Iris pigment epithelial cell (primary cell): Measurements from ENCODE around the gene PRSS16.
A peak's percentile ranks its signal among the peaks of the same experiment; 100 is the strongest.
"Not testable (repeated sequence)": the region's sequence is repeated elsewhere in the genome, so short reads cannot be mapped to it uniquely, and the experiment has no call there.

ENCODE experiments used
- DNase-seq: peaks from one replicate; pipeline ENCODE4 v3.0.0-alpha.2; 2011; ENCODE audit warnings: low read depth

The PRSS16 gene, protein sequence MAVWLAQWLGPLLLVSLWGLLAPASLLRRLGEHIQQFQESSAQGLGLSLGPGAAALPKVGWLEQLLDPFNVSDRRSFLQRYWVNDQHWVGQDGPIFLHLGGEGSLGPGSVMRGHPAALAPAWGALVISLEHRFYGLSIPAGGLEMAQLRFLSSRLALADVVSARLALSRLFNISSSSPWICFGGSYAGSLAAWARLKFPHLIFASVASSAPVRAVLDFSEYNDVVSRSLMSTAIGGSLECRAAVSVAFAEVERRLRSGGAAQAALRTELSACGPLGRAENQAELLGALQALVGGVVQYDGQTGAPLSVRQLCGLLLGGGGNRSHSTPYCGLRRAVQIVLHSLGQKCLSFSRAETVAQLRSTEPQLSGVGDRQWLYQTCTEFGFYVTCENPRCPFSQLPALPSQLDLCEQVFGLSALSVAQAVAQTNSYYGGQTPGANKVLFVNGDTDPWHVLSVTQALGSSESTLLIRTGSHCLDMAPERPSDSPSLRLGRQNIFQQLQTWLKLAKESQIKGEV

DNA sequence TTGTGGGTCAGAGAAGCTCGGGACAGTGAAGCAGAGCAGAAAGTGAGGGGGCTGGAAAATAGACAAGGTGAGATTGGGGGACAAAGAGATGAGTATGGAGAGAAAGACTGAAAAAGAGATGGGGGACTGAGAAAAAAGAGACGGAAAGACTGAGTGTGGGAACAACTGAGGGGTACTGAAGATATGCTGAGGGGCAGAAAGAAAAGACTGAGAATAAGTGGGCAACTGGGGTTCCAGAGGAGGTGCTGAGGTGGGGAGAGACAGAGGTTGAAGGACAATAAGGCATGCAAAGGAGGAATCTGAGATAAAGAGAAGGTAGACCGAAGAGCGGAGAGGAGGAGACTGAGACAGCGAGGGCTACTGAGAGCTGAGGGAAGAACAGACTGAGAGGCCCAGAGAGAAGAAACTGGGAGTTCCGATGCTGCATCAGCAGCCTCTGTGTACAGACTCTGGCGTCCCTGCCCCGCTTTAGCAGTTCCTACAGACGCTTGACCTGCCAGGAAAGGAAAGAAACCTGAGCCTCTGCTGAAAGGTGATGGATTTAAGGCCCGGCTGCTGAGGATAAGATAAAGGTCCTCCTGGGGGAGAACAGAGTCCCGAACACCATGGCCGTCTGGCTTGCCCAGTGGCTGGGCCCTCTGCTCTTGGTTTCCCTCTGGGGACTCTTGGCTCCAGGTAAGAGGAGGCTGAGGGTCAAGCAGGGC lies at the start of gene PRSS16:
PRSS16 (plus strand) TSS at position 569 of the 704 bp plus-strand sequence; CDS start at position 606, 37 bp downstream.
- DNase-seq: no peak

DNA sequence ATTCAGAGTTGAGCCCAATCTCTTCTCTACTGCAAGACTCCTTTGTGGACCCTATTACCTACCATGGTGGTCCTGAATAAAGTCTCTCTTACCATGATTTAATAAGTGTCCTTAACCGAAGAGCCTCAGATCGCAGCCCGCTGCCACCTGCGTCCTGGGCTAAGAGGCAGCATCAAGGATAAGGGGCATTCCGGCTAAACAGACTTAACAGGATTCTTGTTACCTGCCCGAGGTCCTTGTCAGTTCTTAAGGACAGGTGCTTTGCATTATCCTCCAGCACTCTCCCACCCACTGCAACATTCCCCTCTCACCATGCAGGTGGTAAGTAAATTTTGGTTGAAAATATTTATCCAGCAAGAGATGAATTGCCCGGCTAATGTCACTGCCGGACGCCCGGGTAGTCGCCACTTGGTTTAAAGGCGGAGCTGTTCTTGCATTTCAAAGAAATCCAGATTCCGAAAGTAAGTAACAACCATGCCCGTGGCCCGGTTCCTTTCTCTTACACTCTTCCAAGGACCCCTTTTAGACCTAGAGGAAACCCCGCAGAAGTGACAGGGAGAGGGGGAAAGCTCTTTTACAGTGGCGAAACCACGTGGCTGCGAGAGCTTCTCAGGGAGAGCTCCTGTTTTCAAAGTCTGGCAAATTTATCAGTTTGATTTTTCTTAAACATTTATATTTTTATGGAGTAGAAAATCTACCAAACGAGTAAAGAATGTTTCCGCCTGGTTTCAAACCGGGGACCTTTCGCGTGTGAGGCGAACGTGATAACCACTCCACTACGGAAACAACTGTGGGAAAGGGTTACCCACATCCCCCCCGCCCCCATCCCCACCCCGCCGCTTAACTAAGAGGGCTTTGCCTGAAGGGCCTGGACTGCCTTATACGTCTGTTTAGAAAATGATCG lies 41.9 kb upstream of the PRSS16 start:
- peak; percentile 52 for DNase-seq

DNA sequence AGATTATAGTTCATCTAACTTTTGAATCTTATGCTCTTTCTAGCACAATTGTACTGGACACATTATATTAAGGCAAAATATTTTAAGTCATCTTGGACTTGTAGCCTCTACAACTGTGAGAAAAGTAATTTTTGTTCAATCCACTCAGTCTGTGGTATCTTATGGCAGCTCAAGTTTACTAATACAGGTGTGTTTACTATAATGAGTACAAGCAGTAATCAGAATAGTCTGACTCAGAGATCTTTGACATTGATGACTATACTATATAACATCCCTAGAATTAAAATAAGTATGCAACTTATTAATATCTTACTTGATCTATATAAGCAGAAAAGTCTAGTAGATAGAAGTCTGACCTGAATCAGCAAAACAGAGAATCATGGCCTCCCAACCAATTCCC lies 40.7 kb upstream of the PRSS16 start:
- DNase-seq: no peak

DNA sequence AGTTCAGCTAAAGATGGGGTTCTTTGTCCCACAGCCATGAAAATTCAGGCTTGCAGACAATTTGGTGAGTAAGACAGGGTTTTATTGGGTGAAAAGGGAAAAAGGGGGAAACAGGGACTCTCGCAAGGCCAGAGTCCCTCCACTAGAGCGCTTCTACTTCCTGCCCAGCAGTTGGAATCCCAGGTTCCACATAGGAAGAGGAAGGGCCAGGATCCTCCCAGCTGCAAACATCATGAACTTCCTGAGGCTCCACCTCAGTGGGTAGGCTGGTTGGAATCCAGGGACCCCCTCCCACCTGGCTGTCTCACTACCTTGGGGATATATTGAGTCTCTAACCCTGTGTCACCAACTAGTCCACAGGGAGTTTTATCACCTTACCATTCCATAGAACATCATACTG lies 39.5 kb upstream of the PRSS16 start:
- DNase-seq: no peak

DNA sequence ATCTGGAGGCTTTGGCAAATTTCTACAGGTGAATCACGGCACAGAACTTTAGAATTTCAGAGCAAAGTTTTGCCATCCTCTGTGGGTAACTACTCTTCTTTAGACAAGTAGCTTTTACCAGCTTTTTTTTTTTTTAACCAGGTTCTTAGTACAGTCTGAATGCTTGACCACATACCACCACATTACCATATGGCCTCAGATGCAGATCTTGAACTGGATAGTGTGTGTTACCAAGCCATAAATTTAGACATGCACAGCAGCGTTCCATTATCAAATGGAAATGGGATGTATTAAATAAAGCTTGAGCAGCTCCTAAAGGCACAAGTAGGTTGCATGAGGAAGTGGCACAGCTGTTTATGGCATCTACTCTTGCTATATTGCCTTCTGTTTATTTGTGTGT lies 38.3 kb upstream of the PRSS16 start:
- DNase-seq: no peak

DNA sequence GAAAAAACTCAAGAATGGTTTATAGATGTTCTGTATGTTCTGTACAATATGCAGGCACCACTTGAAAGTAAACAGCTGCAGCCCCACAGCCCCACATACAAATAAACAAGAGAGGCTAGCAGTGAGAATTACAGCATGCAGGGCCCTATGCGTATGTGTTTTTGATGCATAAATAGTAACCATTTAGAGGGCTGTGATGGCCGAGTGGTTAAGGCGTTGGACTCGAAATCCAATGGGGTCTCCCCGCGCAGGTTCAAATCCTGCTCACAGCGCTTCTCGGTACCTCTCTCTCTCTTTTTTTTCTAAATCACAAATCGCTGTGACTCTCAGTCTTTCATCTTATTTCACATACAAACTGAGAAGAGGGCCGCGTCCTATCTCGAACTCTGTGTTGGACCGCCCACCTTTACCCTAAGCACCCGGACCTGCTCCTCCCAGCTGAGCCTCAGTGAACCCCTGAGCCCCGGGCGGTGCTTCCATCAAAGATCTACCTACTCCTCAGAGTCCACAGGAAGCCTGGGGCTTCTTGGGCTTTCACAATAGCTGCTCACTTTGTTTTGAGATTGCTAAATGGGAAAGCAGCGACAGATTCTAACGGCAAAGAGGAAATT lies 37.7 kb upstream of the PRSS16 start:
- DNase-seq: no peak

DNA sequence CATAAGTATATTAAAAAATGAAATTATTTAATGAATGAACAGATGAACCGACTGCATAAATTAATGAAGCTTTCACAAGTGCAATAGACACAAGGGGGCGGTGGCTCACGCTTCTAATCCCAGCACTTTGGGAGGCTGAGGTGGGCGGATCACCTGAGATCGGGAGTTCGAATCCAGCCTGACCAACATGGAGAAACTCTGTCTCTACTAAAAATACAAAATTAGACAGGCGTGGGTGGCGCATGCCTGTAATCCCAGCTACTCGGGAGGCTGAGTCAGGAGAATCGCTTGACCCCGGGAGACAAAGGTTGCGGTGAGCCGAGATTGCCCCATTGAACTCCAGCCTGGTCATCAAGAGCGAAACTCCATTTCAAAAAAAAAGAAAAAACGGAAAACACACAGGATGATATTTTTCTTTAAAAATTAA lies 34.4 kb upstream of the PRSS16 start:
- DNase-seq: not testable (repeated sequence)

DNA sequence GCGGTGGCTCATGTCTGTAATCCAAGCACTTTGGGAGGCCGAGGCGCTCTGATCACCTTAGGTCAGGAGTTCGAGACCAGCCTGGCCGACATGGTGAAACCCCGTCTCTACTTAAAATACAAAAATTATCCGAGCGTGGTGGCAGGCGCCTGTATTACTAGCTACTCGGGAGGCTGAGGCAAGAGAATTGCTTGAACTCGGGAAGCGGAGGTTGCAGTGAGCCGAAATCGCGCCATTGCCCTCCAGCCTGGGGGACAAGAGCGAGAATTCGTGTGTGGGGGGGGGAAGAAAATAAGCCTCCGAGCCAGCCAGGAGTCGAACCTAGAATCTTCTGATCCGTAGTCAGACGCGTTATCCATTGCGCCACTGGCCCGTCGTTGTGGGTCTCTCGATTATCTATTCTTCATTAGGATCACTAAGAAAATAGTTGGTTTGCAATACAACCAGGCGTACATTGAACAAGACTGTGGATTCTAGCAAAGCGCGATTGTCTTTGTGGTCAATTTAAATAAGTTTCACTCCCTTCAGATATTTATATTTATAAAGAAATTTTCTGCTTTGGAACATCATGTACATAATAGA lies 33.9 kb upstream of the PRSS16 start:
- DNase-seq: peak; percentile 36

DNA sequence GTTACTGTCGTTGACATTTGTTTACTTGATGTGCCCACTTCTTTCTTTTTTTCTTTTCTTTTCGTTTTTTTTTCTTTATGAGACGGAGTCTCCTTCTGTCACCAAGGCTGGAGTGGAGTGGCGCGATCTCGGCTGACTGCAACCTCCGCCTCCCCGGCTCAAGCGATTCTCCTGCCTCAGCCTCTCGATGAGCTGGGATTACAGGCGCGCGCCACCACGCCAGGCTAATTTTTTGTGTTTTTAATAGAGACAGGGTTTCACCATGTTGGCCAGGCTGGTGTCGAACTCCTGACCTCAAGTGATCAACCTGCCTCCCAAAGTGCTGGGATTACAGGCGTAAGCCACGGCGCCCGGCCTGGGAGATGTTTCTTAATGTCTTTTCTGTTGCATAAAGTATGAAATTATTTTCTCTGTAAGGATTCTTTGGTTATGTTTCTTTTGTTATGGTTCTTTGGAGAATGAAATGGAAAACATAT lies 33.3 kb upstream of the PRSS16 start:
- no peak for DNase-seq

DNA sequence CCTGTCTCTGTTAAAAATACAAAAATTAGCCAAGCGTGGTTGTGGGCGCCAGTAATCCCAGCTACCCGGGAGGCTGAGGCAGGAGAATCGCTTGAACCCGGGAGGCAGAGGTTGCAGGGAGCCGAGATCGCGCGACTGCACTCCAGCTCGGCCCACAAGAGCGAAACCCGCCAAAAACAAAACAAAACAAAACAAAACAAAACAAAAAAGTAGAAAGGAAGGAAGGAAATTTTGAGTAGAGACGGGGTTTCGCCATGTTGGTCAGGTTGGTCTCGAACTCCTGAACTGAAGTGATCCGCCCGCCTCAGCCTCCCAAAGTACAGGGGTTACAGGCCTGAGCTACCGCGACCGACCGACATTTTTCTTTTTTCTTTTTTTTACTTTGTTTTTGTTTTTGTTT lies 30.6 kb upstream of the PRSS16 start:
- DNase-seq: no peak

DNA sequence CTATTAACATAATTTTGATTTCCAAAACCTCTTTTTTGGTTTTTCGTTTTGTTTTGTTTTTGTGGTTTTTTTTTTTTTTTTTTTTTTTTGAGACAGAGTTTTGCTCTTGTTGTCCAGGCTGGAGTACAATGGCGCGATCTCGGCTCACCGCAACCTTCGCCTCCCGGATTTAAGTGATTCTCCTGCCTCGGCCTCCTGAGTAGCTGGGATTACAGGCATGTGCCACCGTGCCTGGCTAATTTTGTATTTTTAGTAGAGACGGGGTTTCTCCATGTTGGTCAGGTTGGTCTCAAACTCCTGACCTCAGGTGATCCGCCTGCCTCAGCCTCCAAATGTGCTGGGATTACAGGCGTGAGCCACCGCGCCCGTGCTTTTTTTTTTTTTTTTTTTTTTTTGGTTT lies 24.5 kb upstream of the PRSS16 start:
- DNase-seq: not testable (repeated sequence)

DNA sequence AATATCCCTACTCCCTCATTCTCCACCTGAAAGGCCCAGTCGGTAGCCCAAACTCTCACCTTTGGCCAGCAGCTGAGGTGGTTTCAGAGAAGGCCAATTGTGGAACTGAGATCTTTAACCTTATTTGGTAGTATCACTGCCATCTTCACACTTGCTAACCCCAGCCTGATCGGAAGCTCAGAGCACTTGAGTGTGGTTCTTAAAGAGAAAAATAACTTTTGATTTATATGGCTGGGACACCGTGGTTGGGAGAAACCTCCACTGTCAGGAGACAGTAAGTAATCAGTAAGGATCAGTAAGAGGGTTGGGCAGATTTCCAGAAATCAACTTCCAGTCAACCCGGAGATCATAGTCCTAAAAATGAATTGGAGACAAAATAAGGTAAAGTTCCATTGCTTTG lies 22.8 kb upstream of the PRSS16 start:
- DNase-seq: no peak

DNA sequence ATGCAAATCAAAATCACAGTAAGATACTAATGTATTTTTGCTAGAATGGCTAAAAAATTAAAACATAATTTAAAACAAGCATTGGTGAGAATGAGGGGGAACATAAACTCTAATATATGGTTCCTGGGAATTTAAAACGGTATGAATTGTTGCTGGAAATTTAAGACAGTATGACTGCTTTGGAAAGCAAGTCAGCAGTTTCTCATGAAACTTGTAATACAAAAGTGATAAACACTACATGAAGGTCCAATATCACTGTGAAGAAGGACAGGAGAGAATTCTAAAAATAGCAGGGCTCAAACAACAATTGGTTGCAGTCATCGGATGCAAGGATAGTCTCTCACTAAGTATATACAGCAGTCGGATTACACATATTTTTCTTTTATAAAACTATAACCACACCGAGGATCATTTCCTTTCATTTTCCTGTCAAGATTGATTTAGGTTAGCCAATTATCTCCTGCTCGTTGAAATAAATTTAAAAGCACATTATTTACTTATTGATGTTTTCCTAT lies 18.5 kb upstream of the PRSS16 start:
- no peak for DNase-seq

DNA sequence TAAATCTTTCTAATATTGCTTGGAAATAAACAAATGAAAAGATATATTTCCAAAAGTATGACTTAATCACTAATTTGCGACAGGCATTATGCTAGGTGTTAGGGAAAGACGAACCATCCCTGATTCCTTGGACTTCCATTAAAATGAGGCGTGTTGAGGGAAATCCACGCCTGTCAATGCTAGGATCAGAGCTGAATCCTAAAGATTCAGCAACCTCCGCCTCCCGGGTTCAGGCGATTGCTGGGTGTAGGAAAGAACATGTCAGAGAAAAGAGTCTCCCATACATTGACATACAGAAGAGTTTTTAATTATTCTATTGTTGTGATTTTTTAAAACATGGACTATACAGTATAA lies 16.8 kb upstream of the PRSS16 start:
- DNase-seq: no peak

DNA sequence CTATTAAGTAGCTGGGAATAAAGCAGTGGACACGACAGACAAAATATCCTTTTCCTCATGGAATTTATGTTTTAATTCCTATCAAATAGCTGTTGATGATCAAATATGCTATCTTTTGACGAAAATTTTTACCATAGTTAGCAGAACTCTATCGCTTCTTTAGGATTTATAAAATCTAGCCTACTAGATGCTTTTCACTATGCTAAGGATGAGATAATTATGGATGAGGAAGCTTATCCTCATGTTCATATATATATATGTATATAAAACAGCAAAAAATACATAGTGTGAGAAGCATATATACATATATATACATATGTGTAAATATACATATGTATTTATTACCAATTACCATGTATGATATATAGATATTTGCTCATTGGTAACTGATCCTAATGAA lies 12.9 kb upstream of the PRSS16 start:
- DNase-seq: no peak

DNA sequence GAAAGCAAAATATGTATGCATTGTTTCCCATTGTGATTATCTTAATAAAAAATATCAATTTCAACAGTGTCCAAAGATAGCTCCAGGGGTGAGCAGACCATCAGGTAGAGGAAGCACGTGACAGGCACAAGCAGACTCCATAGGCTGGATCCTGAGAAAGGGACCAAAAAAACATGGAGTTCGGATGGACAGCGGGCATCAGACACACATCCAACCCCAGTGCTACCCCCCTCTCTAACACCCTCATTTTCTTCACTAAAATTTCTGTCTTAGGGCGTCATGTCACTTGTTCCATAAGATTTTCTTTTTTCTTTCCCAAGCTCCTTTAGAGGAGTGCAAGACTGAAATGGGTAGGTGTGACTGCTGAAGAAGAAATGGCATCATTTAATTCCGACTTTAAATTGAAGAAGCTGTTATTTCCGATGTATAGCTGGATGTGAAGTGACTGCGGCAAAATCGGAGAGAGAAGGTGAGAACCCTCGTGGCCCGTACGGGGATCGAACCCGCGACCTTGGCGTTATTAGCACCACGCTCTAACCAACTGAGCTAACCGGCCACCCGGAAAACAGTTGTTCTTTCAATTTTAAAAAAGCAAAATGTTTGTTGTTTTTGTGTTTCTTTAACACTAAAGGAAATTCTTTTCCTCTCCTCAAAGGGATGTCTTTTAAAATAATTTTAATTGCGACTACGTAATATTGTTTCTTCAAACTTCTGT lies 10.3 kb upstream of the PRSS16 start:
- peak; percentile 86 for DNase-seq

DNA sequence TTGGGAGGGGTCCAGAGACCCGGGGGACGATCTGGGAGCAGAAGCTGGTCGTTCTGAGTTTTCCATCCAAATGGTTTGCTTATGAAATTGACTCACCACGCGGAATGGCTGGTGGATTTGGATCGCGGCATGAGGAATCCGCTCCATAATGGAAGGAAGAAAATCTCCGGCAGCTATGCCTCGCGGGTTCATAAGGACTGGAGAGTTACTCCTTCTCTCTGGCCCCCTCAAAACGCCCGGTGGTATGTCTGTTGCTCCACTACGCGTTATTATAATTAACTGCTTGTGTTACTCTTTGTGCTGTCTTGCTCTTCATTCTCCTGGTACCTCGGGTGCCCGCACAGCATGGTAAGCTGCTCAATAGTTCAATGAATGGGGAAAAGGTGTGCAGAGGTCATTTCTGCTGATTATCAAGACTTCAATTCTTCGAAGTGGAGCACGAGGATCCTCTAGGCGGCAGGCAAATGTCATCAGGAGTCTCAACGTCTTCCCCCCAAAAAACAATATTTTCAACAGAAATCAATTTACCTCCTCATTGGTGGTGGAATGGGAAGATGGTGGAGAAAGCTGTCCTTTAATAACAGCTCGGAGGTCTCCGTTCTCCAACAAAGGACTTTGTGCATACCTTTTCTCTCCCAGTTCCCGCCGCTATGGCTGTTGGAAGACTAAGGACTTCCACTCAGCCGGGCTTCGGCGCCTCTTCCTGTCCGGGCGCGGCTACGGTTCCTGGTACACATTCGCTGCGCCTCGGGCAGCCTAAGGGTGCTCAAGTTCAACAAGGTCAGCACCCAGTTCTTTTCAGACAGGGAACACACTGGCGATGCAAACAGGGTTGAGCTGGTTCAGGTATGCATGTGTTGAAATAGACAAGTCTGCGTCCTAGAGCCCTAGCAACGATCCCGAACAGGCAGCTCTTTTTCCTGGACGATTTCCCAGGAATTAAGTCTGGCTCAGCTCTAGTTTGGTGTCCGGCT lies 9.2 kb upstream of the PRSS16 start:
- DNase-seq: peak; percentile 19

DNA sequence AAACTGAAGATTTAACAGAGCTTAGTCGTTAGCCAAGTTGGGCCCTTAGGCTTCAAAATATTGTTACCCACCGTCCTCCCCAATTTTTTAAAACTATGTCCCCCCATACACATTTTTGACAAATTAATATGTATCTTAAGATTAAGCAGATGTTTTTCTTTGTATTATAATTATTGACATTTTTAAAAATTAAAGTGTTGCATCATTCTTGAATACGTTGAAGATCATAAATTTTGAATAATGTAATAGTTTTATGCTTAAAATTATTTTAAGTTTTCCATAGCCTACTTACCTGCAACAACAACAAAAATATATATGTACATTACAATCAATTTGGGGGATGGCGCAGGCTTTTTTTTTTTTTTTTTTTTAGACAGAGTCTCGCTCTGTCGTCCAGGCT lies 8.2 kb upstream of the PRSS16 start:
- DNase-seq: no peak

DNA sequence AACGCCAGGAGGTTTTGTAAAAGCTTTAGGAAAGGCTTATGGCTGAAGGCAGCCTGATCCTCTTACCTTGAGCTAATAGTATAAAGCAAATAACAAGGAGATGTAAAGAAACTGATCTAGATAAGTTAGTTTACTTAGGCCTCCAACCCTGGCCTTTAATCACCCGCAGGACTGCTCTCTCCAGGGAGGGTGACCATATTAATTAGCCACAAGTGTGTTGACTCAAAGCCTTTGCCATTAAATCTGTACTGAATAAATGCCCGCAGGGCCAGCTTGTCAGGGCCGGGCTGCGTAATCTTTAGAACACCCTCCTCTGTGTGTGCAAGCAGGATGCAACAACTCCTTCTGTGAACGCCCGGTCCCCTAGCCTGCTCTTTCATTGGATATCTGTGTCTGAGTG lies 6.1 kb upstream of the PRSS16 start:
- DNase-seq: no peak
